Midbrain (tissue), 1 donor: ENCODE data around the gene PCDHGA10.
"Not testable (repeated sequence)": the region's sequence is repeated elsewhere in the genome, so short reads cannot be mapped to it uniquely, and the experiment has no call there.

Experiments used
- DNase-seq: peaks from one replicate; lab custom pipeline; 2025; lab: John Stamatoyannopoulos, UW

PCDHGA10 gene

DNA sequence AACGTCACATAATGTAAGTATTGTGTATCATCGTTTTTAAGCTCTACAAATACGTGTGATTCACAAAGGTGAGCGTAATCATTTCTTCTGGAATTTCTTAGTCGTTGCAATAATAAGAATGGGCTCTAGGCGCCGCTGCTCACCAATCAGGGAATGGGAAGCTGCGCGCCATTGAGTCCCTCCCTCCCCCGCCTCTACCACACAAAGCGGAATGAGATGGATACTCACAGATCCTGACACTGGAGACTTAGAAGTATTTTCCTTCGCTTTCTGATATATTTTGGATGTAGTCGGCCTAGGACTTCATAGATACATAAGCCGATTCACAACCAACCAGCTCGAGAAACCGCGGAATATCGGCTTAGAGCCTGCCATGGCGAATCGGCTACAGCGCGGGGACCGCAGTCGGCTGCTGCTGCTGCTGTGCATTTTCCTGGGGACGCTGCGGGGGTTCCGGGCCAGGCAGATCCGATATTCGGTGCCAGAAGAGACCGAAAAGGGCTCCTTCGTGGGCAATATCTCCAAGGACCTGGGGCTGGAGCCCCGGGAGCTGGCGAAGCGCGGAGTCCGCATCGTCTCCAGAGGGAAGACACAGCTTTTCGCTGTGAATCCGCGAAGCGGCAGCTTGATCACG, 8.2 kb downstream of the PCDHGA10 start, which contains the start of gene PCDHGA11:
TSS of gene PCDHGA11 (plus strand) at position 197 of the 634 bp plus-strand sequence. CDS start at position 374, 177 bp downstream.
- DNase-seq, result no peak

DNA sequence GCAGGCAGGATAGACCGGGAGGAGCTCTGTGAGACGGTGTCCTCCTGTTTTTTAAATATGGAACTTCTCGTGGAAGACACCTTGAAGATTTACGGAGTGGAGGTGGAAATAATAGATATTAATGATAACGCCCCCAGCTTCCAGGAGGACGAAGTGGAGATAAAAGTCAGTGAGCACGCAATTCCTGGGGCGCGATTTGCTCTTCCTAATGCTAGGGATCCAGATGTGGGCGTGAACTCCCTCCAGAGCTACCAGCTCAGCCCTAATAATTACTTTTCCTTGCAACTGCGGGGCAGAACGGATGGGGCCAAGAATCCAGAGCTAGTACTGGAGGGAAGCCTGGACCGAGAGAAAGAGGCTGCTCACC, 8.7 kb downstream of the PCDHGA10 start:
- no peak for DNase-seq

DNA sequence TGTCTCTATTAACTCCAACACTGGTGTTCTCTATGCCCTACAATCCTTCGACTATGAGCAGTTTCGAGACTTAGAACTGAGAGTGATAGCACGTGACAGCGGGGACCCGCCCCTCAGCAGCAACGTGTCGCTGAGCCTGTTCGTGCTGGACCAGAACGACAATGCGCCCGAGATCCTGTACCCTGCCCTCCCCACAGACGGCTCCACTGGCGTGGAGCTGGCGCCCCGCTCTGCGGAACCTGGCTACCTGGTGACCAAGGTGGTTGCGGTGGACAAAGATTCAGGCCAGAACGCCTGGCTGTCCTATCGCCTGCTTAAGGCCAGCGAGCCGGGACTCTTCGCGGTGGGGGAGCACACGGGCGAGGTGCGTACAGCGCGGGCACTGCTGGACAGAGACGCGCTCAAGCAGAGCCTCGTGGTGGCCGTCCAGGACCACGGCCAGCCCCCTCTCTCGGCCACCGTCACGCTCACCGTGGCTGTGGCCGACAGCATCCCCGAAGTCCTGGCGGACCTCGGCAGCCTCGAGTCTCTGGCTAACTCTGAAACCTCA, 10.0 kb downstream of the PCDHGA10 start:
- no peak for DNase-seq

DNA sequence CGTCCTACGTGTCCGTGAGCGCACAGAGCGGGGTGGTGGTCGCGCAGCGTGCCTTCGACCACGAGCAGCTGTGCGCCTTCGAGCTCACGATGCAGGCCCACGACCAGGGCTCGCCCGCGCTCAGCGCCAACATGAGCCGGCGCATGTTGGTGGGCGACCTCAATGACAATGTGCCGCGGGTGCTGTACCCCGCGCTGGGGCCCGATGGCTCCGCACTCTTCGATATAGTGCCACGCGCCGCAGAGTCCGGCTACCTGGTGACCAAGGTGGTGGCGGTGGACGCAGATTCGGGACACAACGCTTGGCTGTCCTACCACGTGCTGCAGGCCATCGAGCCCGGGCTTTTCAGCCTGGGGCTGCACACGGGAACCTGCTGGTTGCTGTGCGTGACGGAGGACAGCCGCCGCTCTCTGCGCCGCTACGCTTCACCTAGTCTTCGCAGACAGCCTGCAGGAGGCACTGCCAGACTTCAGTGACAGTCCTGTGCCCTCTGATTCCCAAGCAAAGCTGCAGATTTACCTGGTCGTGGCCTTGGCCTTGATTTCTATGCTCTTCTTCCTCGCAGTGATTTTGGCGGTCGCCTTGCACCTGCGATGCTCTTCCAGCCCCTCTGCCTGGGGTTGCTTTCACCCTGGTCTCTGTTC, 15.1 kb downstream of the PCDHGA10 start:
- DNase-seq, result no peak

DNA sequence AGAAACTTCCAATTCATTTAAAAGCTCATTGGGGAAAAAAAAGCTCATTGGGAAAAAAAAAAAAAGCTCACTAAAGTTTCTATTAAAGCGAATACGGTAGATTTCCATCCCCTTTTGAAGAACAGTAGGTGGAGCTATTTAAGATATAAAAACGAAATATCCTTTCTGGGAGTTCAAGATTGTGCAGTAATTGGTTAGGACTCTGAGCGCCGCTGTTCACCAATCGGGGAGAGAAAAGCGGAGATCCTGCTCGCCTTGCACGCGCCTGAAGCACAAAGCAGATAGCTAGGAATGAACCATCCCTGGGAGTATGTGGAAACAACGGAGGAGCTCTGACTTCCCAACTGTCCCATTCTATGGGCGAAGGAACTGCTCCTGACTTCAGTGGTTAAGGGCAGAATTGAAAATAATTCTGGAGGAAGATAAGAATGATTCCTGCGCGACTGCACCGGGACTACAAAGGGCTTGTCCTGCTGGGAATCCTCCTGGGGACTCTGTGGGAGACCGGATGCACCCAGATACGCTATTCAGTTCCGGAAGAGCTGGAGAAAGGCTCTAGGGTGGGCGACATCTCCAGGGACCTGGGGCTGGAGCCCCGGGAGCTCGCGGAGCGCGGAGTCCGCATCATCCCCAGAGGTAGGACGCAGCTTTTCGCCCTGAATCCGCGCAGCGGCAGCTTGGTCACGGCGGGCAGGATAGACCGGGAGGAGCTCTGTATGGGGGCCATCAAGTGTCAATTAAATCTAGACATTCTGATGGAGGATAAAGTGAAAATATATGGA, 17.7 kb downstream of the PCDHGA10 start, which contains the start of gene PCDHGA12:
TSS of gene PCDHGA12 (plus strand) at position 176 of the 782 bp plus-strand sequence. CDS start at position 429, 253 bp downstream.
- DNase-seq, result peak; percentile 7

DNA sequence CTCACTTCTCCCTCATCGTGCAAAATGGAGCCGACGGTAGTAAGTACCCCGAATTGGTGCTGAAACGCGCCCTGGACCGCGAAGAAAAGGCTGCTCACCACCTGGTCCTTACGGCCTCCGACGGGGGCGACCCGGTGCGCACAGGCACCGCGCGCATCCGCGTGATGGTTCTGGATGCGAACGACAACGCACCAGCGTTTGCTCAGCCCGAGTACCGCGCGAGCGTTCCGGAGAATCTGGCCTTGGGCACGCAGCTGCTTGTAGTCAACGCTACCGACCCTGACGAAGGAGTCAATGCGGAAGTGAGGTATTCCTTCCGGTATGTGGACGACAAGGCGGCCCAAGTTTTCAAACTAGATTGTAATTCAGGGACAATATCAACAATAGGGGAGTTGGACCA, 18.5 kb downstream of the PCDHGA10 start:
- DNase-seq, result no peak

DNA sequence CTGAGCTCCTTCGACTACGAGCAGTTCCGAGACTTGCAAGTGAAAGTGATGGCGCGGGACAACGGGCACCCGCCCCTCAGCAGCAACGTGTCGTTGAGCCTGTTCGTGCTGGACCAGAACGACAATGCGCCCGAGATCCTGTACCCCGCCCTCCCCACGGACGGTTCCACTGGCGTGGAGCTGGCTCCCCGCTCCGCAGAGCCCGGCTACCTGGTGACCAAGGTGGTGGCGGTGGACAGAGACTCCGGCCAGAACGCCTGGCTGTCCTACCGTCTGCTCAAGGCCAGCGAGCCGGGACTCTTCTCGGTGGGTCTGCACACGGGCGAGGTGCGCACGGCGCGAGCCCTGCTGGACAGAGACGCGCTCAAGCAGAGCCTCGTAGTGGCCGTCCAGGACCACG, 19.5 kb downstream of the PCDHGA10 start:
- not testable (repeated sequence) for DNase-seq

DNA sequence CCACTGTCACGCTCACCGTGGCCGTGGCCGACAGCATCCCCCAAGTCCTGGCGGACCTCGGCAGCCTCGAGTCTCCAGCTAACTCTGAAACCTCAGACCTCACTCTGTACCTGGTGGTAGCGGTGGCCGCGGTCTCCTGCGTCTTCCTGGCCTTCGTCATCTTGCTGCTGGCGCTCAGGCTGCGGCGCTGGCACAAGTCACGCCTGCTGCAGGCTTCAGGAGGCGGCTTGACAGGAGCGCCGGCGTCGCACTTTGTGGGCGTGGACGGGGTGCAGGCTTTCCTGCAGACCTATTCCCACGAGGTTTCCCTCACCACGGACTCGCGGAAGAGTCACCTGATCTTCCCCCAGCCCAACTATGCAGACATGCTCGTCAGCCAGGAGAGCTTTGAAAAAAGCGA, 19.9 kb downstream of the PCDHGA10 start:
- not testable (repeated sequence) for DNase-seq

DNA sequence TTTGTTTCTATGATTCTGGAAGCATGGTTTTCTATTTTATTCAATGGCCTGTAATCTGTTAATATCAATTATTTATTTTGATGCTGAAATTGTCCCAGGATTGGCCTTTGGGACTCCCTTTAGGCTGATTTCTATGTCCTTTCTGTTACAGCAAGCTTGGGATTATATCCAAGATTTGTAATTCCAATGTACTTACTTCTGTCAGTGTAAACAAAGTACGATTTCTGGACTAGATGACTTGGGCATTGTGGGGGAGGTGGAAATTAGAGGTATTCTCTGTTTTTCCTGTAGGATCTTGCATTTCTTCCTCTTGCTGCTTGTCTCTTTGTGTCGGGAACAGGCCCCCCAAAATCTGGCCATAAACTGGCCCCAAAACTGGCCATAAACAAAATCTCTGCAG, 21.2 kb downstream of the PCDHGA10 start:
- DNase-seq, result no peak

DNA sequence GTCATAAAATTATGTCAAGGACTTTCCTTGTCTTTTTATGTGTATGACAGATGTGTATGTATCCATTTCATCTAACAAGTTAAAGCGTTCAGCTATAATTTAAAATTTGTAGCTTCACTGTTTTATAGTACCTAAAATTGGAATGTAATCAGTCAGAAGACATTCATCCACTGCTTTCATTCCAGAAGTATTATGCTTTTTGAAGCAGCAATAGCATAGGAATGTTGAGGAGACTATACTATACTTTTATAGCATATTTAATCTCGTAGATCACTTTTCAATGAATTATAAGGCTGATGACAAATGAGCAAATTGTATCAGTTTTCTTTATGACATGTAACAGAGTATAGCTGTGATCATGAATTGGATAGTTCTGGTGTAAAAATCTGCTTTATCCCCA, 24.4 kb downstream of the PCDHGA10 start:
- DNase-seq, result no peak

DNA sequence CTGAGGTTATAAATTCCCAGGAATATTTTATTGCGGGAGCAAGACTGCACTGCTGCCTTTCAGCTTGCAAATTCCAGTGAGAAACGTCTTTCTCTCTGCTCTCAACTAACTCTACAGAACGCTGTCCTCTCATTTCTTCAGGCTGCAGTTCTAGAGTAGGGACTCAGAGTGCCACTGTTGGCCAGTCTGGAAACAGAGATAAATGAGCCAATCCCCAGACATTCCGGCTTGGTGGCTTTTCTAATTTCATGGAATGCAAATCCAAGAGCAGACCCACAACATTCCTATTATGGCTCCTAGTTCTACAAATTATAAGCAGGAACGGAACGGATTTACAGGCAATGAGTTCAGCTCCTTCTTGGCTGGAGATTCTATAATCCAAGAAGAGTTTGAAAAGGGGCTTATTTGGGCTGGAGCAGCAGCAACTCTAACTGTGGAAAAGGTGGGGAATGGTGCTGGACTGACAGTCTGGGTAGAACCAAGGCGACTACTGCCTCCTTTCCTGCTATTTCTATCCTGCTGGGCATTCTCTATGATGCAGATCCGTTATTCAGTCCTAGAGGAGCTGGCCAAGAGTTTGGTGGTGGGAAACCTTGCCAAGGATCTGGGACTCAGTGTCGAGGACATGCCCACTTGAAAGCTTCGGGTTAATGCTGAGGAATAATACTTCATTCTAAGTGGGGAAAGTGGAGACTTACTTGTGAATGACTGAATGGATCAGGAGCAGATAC, 26.8 kb downstream of the PCDHGA10 start:
- no peak for DNase-seq

DNA sequence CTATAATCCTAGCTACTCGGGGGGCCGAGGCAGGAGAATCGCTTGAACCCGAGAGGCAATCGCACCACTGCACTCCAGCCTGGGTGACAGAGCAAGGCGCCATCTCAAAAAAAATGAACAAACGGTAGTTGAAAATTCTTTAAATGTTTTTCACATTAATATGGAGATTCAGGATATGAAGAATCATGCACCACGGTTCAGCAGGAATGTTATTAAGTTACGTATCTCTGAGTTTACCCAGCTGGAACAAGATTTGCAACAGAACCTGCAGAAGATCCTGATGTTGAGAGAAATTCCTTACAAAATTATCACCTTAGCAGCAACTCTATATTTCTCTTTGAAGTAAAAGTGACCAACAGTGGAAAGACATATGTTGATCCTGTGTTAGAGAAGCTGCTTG, 27.6 kb downstream of the PCDHGA10 start:
- no peak for DNase-seq

DNA sequence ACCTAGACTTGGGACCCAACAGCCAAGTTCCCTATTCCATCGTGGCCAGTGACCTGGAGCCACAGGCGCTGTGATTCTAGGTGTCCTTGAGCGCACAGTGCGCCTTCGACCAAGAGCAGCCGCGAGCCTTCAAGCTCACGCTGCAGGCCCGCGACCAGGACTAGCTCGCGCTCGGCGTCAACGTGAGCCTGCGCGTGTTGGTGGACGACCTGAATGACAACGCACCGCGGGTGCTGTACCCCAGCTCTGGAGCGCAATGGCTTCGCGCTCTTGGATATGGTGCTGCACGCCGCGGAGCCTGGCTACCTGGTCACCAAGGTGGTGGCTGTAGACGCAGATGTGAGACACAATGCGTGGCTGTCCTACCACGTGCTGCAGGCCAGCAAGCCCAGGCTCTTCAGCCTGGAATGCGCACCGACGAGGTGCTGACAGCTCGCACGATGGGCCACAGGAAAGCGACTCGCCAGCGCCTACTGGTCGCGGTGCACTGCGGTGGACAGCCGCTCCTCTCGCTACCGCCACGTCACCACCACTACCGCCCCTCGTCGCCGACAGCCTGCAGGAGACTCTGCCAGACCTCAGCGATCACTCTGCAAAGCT, 28.9 kb downstream of the PCDHGA10 start:
- DNase-seq, result no peak

DNA sequence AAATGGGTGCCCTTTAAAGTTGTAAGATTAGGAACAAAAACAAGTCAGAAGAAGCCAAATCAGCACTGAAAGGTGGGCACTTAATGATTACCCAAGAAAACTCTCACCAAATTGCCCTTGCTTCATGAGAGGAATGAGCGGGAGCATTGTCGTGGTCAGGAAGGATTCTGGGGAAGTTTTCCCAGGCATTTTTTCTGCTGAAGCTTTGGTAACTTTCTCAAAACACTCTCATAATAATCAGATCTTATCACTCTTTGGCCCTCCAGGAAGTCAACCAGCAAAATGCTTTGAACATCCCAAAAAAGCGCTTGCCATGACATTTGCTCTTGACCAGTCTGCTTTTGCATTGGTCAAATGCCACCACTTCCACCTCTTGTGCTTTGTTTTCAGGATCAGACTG, 52.6 kb downstream of the PCDHGA10 start:
- no peak for DNase-seq
